Epithelial cell of proximal tubule (primary cell): ENCODE results near the gene ENPP3. TPM values are rescaled to one million over a fixed set of nuclear protein-coding genes. Genes with fewer than 3 reads are reported as not detected.

Experiments
- DNase-seq: peaks from one replicate; pipeline ENCODE4 v3.0.0-alpha.2; 2011; ENCODE audit warnings: low read depth
- H3K4me3 ChIP-seq: 2 replicates; pipeline ENCODE4 v1.5.1; 2011; ENCODE audit warnings: low read depth, mild to moderate bottlenecking, low read length
- total RNA-seq: library from RNA; depleted of rRNA; stranded (reverse); fragments of >200 nt; gene quantifications from 2 replicates; pipeline ENCODE4 v1.2.3, GENCODE V29; 2015
- TF ChIP-seq, protein P1 (sequence below): conservative IDR thresholded peaks from 2 replicates; pipeline ENCODE4 v1.5.1; 2012; ENCODE audit warnings: low read depth, mild to moderate bottlenecking, low read length

The ENPP3 gene
- total RNA-seq, 1 donor from 2014 or later = 0.17 TPM

DNA sequence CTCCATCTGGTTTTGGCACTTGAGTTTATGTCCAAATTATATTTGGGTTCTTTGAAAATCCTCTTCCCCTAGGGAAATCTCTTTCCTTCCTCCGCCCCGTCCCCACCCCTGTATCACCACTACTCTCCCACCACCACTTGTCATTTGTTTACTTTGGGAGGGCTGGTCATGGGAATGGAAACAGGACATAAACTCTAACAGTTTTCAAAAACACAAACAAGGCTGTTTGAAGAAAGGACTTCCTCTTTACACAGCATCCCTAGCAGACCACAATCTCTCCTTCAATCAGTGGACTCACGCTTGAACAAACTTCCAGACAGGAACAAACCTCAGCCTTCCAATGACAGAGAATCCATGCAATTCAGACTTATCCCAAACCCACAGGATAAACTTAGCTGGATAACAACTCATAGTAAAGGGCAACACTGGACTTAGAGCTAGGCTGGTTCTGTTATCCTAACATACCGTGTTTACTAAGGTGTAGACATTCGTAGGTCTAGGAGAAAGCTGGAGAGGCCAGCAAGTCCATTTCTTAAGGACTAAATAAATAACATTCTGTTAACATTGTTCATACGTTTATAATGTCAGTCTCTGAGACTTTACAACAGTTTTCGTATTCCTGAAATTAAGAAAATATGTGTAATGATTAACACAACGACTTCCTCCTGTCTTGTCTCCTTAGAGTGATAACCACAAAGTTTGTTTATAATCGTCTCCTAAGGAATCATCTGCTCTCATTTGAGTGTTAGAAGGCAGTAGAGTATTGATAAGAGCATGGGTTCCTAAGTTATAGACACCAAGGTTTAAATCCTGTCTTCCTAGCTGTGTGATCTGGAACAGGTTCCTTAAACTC lies 117.8 kb downstream of the ENPP3 start:
- H3K4me3 ChIP-seq = no peak overlapping the region
- no peak for DNase-seq
- TF ChIP-seq, protein P1, sequence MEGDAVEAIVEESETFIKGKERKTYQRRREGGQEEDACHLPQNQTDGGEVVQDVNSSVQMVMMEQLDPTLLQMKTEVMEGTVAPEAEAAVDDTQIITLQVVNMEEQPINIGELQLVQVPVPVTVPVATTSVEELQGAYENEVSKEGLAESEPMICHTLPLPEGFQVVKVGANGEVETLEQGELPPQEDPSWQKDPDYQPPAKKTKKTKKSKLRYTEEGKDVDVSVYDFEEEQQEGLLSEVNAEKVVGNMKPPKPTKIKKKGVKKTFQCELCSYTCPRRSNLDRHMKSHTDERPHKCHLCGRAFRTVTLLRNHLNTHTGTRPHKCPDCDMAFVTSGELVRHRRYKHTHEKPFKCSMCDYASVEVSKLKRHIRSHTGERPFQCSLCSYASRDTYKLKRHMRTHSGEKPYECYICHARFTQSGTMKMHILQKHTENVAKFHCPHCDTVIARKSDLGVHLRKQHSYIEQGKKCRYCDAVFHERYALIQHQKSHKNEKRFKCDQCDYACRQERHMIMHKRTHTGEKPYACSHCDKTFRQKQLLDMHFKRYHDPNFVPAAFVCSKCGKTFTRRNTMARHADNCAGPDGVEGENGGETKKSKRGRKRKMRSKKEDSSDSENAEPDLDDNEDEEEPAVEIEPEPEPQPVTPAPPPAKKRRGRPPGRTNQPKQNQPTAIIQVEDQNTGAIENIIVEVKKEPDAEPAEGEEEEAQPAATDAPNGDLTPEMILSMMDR = no peak

DNA sequence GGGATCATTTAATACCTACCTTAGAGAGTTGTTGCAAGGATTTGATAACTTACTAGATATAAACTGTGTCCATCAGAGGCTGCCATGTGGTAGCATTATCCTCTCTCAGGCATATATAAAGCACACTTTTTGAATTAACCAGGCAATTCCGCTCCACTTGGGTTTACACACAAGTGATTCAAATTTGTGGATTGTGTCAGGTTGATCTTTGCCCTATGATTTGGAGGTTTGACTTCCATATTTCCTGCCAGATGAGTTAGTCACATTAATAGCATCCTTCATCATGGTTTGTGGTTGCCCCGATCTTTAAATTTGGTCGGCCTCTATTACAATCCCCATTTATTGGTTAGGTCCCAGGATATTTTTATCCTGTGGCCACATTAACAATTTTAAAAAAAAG lies 118.5 kb downstream of the ENPP3 start:
- no peak overlapping the region for H3K4me3 ChIP-seq
- no peak for DNase-seq
- TF ChIP-seq, protein P1 = no peak

DNA sequence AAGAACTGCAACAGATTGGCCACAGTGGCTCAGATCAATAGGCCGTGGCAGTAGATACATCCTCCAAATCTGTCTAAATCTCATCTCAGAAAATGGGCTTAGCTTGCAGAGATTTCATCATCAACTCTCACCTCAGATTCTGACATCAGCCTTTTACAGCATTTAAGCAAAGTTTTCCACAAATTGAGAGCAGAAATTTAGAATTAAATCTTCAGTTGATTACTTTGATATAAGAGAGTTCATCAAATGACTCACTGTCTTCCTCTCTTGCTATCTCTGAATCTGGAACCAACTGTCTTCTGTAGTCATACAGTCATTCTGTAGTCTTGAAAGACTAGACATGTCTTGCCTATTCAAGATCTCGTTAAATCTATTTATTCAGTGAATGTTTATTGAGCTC lies 118.9 kb downstream of the ENPP3 start:
- TF ChIP-seq, protein P1 = no peak
- H3K4me3 ChIP-seq = no peak overlapping the region
- no peak for DNase-seq

DNA sequence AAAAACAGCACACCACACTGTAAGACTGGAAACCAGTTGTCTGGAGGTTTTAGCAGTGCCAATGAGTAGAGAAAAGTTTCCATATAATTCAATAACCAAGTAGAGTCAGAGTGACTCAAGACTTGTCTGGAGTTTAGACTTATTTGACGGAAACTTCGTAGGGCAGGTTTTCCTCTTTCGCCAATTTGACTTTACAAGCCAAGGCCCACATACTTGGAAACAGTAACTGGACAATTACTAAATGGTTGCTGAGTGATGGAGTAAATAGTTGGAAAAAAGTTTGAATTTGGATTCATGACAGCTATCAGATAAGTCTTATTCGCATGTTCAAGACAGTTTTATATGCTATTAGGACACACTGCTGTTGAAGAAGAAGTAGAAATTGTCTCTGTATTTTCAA lies 121.8 kb downstream of the ENPP3 start:
- no peak for DNase-seq
- TF ChIP-seq, protein P1 = no peak
- H3K4me3 ChIP-seq = no peak overlapping the region

DNA sequence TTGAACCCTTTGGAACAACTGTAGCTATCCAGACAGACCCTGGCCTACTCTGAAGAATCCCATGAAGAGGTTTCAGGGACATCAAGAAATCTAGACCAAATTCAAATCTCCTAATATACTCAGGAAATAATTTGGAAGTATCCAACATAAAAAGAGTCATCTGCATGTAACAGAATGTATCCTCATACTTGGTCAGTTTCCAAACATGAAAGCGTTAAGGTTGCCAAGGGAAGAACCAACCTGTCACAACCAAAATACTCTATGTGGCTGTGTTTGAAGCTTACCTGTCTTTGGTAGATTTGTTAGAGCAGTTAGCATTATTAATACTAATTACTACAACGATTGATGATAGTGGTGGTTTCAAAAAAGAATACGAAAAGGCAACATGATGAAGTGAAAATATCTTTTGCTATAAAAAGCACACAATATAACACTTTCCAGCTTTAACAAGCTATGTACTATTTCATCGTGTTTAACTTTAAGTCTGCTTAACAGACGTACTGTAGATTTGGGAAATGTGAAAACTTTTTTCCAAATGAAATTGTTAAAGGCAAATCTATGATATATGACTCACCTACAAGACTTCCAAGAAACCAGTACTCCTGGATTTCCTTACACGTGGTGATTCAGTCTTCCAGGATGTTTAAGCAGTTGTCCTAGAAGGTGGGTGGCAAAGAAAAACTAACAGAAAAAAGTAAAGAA lies 124.1 kb downstream of the ENPP3 start:
- DNase-seq = peak; percentile 12
- TF ChIP-seq, protein P1 = no peak
- H3K4me3 ChIP-seq = no peak overlapping the region

DNA sequence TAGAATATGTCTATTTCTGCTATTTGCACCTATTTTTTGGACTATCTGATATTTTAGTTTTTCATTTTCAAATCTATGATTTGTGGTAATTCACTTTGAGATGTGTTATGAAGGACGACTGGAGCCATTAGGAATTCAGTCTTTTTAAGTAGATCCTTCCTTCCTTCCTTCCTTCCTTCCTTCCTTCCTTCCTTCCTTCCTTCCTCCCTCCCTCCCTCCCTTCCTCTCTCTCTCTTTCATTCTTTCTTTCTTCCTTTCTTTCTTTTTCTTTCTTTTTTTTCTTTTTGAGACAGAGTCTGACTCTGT lies 124.6 kb downstream of the ENPP3 start:
- TF ChIP-seq, protein P1 = no peak
- no peak overlapping the region for H3K4me3 ChIP-seq
- DNase-seq = no peak

DNA sequence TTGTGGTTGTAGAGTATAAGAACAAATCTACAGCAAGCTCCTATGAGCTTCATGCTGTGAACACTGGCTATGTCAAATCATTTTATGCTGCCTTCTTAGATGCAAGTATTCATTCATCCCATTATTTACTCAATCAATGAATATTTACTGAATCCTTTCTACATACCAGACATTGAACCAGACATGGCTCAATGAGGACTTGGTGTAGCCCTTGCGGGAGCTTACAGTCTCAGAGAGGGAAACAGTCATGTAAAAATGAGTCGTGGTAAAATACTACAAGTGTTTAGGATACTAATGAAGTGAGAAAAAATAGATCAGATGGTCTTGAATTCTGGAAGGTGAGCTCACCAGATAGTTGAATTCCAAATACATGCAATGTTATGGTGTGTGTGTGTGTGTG lies 125.9 kb downstream of the ENPP3 start:
- TF ChIP-seq, protein P1 = no peak
- DNase-seq = no peak
- H3K4me3 ChIP-seq = no peak overlapping the region
